Activated CD4-positive, CD25-positive, alpha-beta regulatory T cell treated with anti-CD3 and anti-CD28 coated beads, Interleukin-2, amount 50 U/mL, for 72 hours (primary cell): ENCODE measurements around the gene RELA.
"Not testable (repeated sequence)": the region's sequence is repeated elsewhere in the genome, so short reads cannot be mapped to it uniquely, and the experiment has no call there.

Experiments
- DNase-seq: peaks from one replicate; pipeline ENCODE4 v3.0.0; 2021

The RELA gene

GRCh38 chr11:65662799-65663638 is at the start of gene RELA:
RELA (minus strand) TSS chr11:65662916; CDS start chr11:65662832, 84 bp downstream.
- peak; percentile 88 for DNase-seq

GRCh38 chr11:65711785-65712632 is 49.3 kb upstream of the RELA start, which contains the start of gene KAT5:
KAT5 (plus strand) TSS chr11:65712252; CDS start chr11:65712268, 16 bp downstream.
- peak; percentile 99 for DNase-seq

GRCh38 chr11:65710421-65710820 is 47.7 kb upstream of the RELA start:
- no peak for DNase-seq

GRCh38 chr11:65709661-65710060 is 46.9 kb upstream of the RELA start:
- DNase-seq = no peak

GRCh38 chr11:65708451-65708850 is 45.7 kb upstream of the RELA start:
- no peak for DNase-seq

- not testable (repeated sequence) for DNase-seq
Observed at GRCh38 chr11:65707002-65707401, 44.3 kb upstream of the RELA start.

- peak; percentile 73 for DNase-seq
Observed at GRCh38 chr11:65706303-65706763, 43.6 kb upstream of the RELA start.

- DNase-seq = no peak
Observed at GRCh38 chr11:65703846-65704245, 41.1 kb upstream of the RELA start.

GRCh38 chr11:65701686-65702085 is 39.0 kb upstream of the RELA start:
- DNase-seq = no peak

- no peak for DNase-seq
Observed at GRCh38 chr11:65700399-65700798, 37.7 kb upstream of the RELA start.

- no peak for DNase-seq
Observed at GRCh38 chr11:65699306-65699705, 36.6 kb upstream of the RELA start.

GRCh38 chr11:65698205-65698604 is 35.5 kb upstream of the RELA start:
- DNase-seq = no peak

- DNase-seq = no peak
Observed at GRCh38 chr11:65696802-65697552, 34.3 kb upstream of the RELA start.

GRCh38 chr11:65695459-65696241 is 32.9 kb upstream of the RELA start:
- DNase-seq = no peak

GRCh38 chr11:65692367-65692766 is 29.7 kb upstream of the RELA start:
- no peak for DNase-seq

GRCh38 chr11:65691847-65692246 is 29.1 kb upstream of the RELA start:
- not testable (repeated sequence) for DNase-seq

- DNase-seq = no peak
Observed at GRCh38 chr11:65685981-65686380, 23.3 kb upstream of the RELA start.

GRCh38 chr11:65683480-65683879 is 20.8 kb upstream of the RELA start:
- DNase-seq = not testable (repeated sequence)

GRCh38 chr11:65680192-65680743 is 17.6 kb upstream of the RELA start:
- DNase-seq = no peak

- DNase-seq = no peak
Observed at GRCh38 chr11:65672982-65673381, 10.3 kb upstream of the RELA start.

- no peak for DNase-seq
Observed at GRCh38 chr11:65672180-65672860, 9.6 kb upstream of the RELA start.
